NCI-H1694 treated with DMSO at 0.1 percent for 48 hours (cell line): ENCODE measurements around the gene ARMC12.

Source experiments
- DNase-seq: peaks from one replicate; lab custom pipeline; 2025; lab: John Stamatoyannopoulos, UW

The ARMC12 gene

DNA sequence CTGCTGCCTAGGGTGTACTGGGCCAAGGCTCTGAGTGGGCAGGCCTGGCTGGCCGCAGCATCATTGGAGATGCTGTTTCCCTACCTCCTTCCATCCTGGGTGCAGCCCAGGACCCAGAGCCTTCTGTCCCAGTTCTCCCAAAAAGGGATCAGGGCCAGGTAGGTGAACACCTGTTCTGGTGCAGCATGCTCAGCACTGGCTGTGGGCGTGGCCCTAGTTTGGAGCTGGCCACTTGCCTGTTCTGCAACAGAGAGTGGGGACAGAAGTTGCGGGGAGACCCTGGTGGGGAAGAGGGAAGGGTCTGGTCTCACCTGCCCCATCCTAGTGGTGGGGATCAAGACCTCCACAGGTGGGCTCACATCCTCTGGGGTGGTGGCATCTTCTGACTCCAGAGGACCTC lies 1.4 kb upstream of the ARMC12 start:
- DNase-seq, result no peak

DNA sequence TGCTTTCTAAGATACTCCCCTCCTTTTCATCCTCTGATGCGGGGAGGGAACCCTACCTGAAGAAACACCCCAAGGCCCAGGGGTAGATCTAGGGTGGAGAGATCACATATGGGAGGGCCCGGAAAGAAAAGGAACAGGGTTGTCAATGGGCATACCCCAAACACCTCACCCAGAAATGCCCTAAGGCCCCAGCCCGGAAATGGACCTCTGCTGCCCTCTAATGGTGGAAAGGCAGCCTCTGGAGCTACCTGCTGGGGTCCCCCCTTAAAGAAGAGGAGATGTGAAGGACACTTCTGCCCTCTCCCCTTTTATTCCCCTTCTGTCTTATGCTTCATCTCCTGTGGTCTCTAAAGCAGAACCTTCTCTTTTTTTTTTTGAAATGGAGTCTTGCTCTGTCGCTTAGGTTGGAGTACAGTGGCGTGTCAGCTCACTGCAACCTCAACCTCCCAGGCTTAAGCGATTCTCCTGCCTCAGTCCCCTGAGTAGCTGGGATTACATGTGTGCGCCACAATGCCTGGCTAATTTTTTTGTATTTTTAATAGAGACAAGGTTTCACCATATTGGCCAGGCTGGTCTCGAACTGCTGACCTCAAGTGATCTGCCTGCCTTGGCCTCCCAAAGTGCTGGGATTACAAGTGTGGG lies 458 bp upstream of the ARMC12 start:
- DNase-seq, result peak; percentile 44

- peak; percentile 88 for DNase-seq
These were observed 780 bp downstream of the ARMC12 start for GRCh38 chr6:35737413-35738211.

DNA sequence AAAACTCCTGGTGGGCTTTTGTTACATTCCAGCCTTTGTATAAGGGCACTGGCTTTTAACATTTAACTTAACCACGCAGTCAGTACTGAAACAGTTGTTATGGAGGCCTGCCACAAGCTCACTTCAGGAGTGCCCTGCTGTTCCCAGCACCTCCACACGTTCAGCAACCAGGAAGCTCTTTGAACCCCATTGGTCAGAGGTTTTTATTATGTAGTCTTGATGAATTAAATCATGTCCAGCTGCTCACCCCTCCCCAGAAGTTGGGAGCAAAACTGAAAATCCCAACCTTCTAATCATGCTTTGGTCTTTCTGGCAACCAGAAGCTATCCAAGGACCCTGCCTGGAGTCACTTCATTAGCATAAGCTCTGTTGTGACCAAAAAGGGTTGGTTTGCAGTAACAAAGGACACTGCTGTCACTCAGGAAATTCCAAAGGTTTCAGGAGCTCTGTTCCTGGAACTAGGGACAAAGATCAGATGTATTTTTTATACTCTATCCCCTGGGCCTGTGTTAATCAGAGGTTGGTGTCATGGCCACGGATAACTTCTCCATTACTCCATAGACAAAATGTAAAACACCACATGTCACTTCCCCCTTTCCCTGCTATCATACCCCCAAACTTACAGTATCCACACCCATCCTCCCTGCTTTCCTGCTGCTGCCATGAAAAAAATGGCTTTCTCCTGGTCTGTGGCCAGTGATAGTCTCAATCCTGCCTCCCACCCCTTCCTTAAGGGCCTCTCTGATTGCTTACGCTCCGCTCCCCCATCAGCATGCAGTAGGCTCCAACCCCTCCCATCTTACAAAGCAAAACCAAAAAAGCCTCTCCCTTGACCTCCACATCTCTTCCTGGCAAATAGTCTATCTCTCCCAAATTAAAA lies 3.1 kb downstream of the ARMC12 start:
- no peak for DNase-seq

DNA sequence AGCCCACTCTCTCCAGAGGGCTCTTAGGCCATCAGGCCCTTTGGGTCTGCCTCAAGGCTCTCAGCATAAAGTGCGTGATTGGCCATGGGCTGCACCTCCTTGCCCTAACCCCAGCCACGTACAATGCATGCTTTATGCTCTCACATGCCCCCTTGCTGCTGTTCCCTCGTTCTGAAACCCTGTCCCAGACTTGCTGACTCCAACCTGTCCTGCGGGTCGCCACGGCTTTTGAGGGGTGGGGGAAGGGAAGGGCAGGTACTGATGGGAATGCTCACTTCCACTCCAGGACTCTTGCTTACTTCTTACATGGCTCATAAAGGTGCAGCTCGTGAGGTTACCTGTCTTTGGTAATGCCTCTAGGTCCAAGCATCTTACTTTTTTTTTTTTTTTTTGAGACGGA lies 6.0 kb downstream of the ARMC12 start:
- no peak for DNase-seq

- no peak for DNase-seq
These were observed 8.7 kb downstream of the ARMC12 start for GRCh38 chr6:35745509-35745908.

- no peak for DNase-seq
These were observed 9.7 kb downstream of the ARMC12 start for GRCh38 chr6:35746516-35746915.

DNA sequence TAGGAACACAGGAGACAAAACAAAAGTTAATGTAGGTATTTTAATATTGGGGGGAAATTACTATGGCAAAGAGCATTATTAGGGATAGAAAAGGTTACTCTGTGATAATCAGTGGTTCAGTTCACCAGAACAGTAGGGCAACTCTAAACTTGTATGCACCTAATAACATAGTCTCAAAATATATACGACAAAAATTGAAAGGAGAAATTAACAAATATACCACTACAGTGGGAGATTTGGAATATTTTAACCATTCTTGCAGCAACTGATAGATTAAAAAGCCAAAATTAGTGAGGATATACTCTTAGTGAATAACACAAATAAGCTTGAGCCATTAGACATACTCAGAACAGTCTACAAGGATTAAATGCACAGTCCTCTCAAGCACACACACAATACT lies 11.0 kb downstream of the ARMC12 start:
- DNase-seq, result no peak

GRCh38 chr6:35750557-35750956 lies 13.7 kb downstream of the ARMC12 start:
- DNase-seq, result no peak

GRCh38 chr6:35751594-35751993 lies 14.8 kb downstream of the ARMC12 start:
- no peak for DNase-seq

DNA sequence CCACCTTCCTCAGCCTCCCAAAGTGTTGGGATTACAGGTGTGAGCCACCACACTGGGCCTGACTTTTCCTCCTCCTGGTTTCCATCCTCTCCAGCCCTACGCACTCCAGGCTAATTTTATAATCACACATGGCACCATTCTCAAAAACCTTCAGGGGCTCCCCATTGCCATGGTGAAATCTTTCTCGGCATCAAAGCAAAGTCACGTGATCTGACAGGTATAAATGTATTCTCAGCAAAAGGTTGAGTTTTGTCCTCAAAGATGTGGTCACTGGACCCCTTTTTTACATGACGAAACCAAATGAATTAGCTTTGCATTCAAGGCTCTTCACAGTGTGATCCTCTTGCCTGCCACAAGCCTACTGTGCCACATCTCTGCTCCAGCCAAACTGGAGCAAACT lies 15.5 kb downstream of the ARMC12 start:
- no peak for DNase-seq

DNA sequence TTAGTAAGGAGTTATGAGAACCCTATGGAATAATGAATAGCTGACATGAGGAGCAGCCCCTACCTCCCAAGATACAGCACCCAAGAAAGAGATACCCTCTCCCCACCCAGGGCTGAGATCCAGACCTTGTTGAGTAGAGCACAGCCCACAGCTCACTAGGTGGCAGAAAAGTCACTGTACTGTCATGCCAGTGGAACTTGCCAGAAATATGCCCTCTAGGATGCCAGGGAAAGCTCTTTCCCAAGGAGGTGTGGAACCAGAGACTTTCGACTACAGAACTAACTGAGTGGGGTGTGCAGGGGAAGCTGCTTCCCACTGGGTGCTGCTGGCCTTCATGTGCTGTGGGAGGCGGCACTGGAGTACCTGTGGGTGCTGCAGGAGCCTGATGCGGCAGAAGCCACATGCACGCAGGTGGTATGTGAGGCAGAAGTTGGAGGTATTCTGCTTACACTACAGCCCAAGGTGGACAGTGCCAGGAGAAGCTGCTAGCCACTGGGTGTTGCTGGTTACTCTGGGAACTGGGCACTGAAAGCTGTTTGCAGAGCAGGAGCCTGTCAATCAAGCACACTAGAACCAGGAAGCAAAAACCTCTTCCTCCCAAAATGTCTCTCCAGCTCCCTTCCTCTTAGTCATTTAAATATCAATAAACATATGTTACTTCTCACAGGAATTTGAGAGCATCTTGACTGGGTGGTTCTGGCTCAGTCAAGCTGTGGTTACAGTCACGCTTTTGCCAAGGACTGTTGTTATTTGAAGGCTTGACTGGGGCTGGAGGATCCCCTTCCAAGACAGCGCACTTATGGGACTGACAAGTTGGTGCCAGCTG lies 17.8 kb downstream of the ARMC12 start:
- DNase-seq, result no peak

- no peak for DNase-seq
These were observed 18.6 kb downstream of the ARMC12 start for GRCh38 chr6:35755278-35755924.

GRCh38 chr6:35757456-35758123 lies 20.8 kb downstream of the ARMC12 start:
- DNase-seq, result no peak

GRCh38 chr6:35759426-35759825 lies 22.6 kb downstream of the ARMC12 start:
- no peak for DNase-seq

DNA sequence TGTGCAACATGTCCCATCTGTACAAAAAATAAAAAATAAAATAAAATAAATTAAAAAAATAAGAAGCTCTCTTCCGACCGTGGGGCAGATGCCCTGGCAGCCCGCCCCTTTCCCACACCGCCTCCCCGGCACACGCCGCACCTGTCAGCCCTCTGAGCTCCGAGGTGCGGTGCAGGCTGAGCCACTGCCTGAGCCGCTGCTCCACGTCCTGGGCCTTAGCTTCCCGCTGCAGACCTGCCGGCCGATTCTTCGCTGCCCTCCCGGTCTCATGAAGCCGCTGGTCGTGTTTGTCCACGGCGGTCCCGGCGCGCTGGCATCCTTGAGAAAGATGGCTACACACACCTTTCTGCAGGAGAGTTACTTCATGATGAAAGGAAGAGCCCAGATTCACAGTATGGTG lies 28.9 kb downstream of the ARMC12 start:
- no peak for DNase-seq

DNA sequence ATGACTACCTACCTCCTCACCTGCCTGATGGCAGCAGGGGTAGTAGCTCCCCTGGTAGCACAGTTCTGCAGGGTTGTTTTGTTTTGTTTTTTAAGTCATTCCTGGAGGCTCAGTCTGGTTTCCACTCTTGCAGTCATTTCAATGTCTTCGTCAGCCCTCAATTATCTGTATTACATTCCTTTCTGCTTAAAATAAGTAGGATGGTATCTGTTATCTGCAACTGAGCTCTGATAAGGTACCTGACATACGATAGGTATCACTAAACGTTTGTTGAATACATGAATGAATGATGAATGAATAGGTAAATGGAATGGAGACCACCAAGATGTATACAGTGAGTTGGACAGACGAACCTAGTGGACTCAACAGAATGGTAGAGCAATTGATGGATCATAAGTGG lies 32.4 kb downstream of the ARMC12 start:
- no peak for DNase-seq

DNA sequence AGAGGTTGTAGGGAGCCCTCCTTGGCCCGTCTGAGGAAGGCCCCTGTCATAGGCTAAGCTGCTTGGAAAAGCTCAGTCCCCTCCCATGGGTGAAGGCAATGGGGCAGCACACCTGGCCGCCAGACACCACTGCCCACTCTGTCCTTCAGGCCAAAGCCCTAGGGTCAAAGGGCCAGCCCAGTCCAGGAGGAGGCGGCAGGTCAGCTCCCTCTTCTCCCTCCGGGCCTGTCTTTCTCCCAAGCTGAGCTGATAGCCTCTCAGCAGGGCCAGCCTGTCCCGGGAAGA lies 34.5 kb downstream of the ARMC12 start:
- no peak for DNase-seq

DNA sequence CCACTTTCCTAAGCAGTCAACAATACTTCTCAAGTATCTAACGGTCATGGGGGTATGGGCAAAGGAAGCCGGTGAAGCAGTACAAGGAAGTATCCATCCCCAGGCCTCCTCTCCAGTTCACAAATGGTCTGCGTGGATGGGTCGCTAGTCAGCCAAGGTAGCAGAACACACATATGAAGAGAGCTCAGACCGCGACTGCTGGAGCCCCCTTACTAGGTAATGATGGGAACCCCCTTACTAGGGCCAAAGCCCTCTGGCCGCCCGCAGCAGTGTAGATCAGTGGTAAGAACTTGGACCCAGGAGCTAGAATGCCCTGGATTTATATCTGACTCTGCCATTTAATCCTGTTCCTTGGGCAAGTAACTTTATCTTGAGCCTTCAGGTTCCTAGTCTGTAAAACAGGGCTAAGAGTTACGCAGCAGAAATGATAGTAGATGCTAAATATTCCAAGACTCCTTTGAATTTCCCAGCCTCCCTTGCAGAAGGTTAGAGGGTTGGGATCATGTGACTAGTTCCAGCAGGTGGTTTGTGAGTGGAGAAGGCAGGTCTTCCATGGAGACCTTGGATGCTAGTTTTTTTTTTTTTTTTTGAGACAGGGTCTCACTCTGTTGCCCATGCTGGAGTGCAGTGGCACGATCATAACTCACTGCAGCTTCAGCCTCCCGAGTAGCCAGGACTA lies 37.4 kb downstream of the ARMC12 start:
- no peak for DNase-seq

- DNase-seq, result no peak
These were observed 38.2 kb downstream of the ARMC12 start for GRCh38 chr6:35775031-35775430.
